Chondrocyte (in vitro differentiated cells): ENCODE measurements around the gene GABRG3. TPM values are rescaled to one million over a fixed set of nuclear protein-coding genes. Genes with fewer than 3 reads are reported as not detected.

ENCODE experiments used
- DNase-seq: peaks from one replicate; pipeline ENCODE4 v3.0.0; 2021; ENCODE audit warnings: mixed read lengths, low spot score
- H3K27ac Mint-ChIP-seq: one replicate; pipeline ENCODE4 v1.8.0; 2021; ENCODE audit warnings: mild to moderate bottlenecking, moderate library complexity, mixed read lengths; ENCODE audit not compliant: unreplicated experiment
- H3K27me3 Mint-ChIP-seq: 2 replicates; pipeline ENCODE4 v1.8.0; 2021; ENCODE audit warnings: low read depth, mixed read lengths
- H3K36me3 Mint-ChIP-seq: 2 replicates; pipeline ENCODE4 v1.8.0; 2021; ENCODE audit warnings: low read depth, mixed read lengths
- H3K4me1 Mint-ChIP-seq: 2 replicates; pipeline ENCODE4 v1.8.0; 2021; ENCODE audit warnings: low read depth, mild to moderate bottlenecking, mixed read lengths
- H3K4me3 Mint-ChIP-seq: one replicate; pipeline ENCODE4 v1.8.0; 2021; ENCODE audit warnings: mild to moderate bottlenecking, moderate library complexity, mixed read lengths; ENCODE audit not compliant: unreplicated experiment
- H3K9me3 Mint-ChIP-seq: 2 replicates; pipeline ENCODE4 v1.8.0; 2021; ENCODE audit warnings: low read depth, mixed read lengths
- total RNA-seq: library from RNA; stranded (reverse); gene quantifications from 3 replicates; pipeline ENCODE4 v1.2.1, GENCODE V29; 2021
- TF ChIP-seq, protein P1 (sequence below): fragments of 200-600 bp; sonication (generic); IDR thresholded peaks from 2 replicates; pipeline ENCODE4 v1.5.0; 2021; ENCODE audit warnings: antibody characterized with exemption, mild to moderate bottlenecking, moderate library complexity

Gene GABRG3
- total RNA-seq, 1 donor from 2014 or later, result not detected

GRCh38 chr15:27170851-27171250, 199.9 kb downstream of the GABRG3 start:
- H3K4me1 Mint-ChIP-seq, result peaks cover 3% of the 10 kb centered on the region
- DNase-seq, result no peak
- no peak overlapping the region for H3K4me3 Mint-ChIP-seq
- no peaks in the 10 kb centered on the region for H3K36me3 Mint-ChIP-seq
- no peaks in the 10 kb centered on the region for H3K27me3 Mint-ChIP-seq
- H3K27ac Mint-ChIP-seq, result no peak overlapping the region
- no peaks in the 10 kb centered on the region for H3K9me3 Mint-ChIP-seq
- TF ChIP-seq, protein P1, sequence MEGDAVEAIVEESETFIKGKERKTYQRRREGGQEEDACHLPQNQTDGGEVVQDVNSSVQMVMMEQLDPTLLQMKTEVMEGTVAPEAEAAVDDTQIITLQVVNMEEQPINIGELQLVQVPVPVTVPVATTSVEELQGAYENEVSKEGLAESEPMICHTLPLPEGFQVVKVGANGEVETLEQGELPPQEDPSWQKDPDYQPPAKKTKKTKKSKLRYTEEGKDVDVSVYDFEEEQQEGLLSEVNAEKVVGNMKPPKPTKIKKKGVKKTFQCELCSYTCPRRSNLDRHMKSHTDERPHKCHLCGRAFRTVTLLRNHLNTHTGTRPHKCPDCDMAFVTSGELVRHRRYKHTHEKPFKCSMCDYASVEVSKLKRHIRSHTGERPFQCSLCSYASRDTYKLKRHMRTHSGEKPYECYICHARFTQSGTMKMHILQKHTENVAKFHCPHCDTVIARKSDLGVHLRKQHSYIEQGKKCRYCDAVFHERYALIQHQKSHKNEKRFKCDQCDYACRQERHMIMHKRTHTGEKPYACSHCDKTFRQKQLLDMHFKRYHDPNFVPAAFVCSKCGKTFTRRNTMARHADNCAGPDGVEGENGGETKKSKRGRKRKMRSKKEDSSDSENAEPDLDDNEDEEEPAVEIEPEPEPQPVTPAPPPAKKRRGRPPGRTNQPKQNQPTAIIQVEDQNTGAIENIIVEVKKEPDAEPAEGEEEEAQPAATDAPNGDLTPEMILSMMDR, result no peak

DNA sequence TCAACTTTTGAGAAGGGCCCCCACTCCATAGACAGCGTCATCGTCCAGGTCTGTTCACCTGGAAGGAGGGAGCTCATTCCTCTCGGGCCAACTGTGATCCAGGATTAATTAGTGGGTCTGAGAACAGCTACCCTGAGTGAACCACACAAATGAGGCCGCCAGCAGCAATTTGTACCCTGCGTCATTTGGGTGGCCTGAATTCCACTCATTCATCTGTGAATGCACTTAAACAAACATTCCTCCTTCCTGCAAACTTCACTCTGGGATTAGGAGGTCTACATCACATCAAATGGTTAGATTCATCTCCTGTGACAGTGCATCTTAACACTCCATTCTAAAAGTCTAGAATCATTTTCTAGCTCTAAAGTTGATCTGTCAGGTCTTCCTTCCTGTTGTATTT, 201.8 kb downstream of the GABRG3 start:
- TF ChIP-seq, protein P1, result no peak
- Mint-ChIP-seq H3K27me3 (no peaks in the 10 kb centered on the region), H3K4me3 (no peak overlapping the region), H3K9me3 (peaks cover 13% of the 10 kb centered on the region), H3K36me3 (no peaks in the 10 kb centered on the region), H3K27ac (no peak overlapping the region), H3K4me1 (peaks cover 3% of the 10 kb centered on the region)
- DNase-seq, result no peak

GRCh38 chr15:27175472-27176153, 204.6 kb downstream of the GABRG3 start:
- no peaks in the 10 kb centered on the region for H3K36me3 Mint-ChIP-seq
- TF ChIP-seq, protein P1, result no peak
- no peak overlapping the region for H3K27ac Mint-ChIP-seq
- H3K4me3 Mint-ChIP-seq, result no peak overlapping the region
- H3K9me3 Mint-ChIP-seq, result peaks cover 13% of the 10 kb centered on the region
- H3K27me3 Mint-ChIP-seq, result no peaks in the 10 kb centered on the region
- peaks cover 3% of the 10 kb centered on the region for H3K4me1 Mint-ChIP-seq
- no peak for DNase-seq

DNA sequence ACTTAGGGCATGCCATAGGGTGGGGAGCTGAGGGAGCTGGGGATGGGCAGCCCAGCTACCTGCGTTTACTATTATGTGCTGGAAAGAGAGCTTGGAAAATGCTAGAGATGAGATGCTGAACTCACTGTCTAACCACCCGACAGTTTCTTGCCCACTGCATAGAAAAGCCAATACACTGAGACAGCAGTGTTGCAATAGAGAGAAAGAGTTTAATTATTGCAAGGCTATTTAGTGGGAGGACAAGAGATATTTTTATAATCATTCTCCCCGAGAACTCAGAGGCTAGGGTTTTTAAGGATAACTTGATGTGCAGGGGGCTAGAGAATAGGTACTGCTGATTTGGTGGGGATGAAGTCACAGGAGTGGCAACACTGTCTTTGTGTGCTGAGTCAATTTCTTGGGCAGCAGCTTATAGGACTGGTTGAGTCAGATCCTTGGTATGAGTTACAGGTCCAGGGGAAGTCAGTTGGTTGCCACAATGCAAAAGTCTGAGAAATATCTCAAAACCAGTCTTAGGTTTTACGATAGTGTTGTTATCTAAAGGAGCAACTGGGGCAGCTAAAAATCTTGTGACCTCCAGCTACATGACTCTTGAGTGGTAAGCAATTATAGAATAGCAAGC, 205.9 kb downstream of the GABRG3 start:
- no peak overlapping the region for H3K27ac Mint-ChIP-seq
- TF ChIP-seq, protein P1, result no peak
- DNase-seq, result no peak
- no peaks in the 10 kb centered on the region for H3K36me3 Mint-ChIP-seq
- peaks cover 3% of the 10 kb centered on the region for H3K4me1 Mint-ChIP-seq
- H3K27me3 Mint-ChIP-seq, result no peaks in the 10 kb centered on the region
- H3K9me3 Mint-ChIP-seq, result peaks cover 13% of the 10 kb centered on the region
- H3K4me3 Mint-ChIP-seq, result no peak overlapping the region

- peaks cover 13% of the 10 kb centered on the region for H3K9me3 Mint-ChIP-seq
- H3K27ac Mint-ChIP-seq, result no peak overlapping the region
- H3K36me3 Mint-ChIP-seq, result no peaks in the 10 kb centered on the region
- DNase-seq, result no peak
- no peak overlapping the region for H3K4me3 Mint-ChIP-seq
- H3K27me3 Mint-ChIP-seq, result no peaks in the 10 kb centered on the region
- TF ChIP-seq, protein P1, result no peak
- peaks cover 3% of the 10 kb centered on the region for H3K4me1 Mint-ChIP-seq
Observed at GRCh38 chr15:27179789-27180188, 208.8 kb downstream of the GABRG3 start.
